WTC11 (cell line): ENCODE data around the gene CHCHD1. TPM values are rescaled to one million over a fixed set of nuclear protein-coding genes. Genes with fewer than 3 reads are reported as not detected.

ENCODE experiments used
- ATAC-seq: fragments of 200-7000 bp; cut with Tn5 transposase; 2 replicates; pipeline ENCODE4 v1.10.0; 2021; ENCODE audit warnings: mild to moderate bottlenecking, moderate library complexity
- CTCF ChIA-PET: fragments of 300-600 bp; sonication (Branson Sonifier 250); formaldehyde crosslinking; loops from one replicate; lab custom pipeline; 2021; ENCODE audit warnings: antibody characterized with exemption; lab: Charles Lee
- POLR2A ChIA-PET: fragments of 350-600 bp; sonication (Branson Sonifier 250); formaldehyde crosslinking; loops from one replicate; lab custom pipeline; 2021; ENCODE audit warnings: antibody characterized with exemption; lab: Charles Lee
- DNase-seq: peaks from one replicate; pipeline ENCODE4 v3.0.0; 2021; ENCODE audit warnings: low spot score
- H3K27ac Mint-ChIP-seq: 2 replicates; pipeline ENCODE4 v1.8.0; 2021; ENCODE audit warnings: mixed read lengths
- H3K27me3 Mint-ChIP-seq: 2 replicates; pipeline ENCODE4 v1.8.0; 2021; ENCODE audit warnings: low read depth, mild to moderate bottlenecking, moderate library complexity, mixed read lengths
- H3K36me3 Mint-ChIP-seq: 2 replicates; pipeline ENCODE4 v1.8.0; 2021; ENCODE audit warnings: mixed read lengths
- H3K4me1 Mint-ChIP-seq: 2 replicates; pipeline ENCODE4 v1.8.0; 2022; ENCODE audit warnings: mixed read lengths
- H3K4me3 Mint-ChIP-seq: 2 replicates; pipeline ENCODE4 v1.8.0; 2021; ENCODE audit warnings: mild to moderate bottlenecking, moderate library complexity, mixed read lengths
- H3K9me3 Mint-ChIP-seq: 2 replicates; pipeline ENCODE4 v1.8.0; 2021; ENCODE audit warnings: mixed read lengths
- ATF1 ChIP-seq: sonication (generic); formaldehyde crosslinking; IDR thresholded peaks from 2 replicates; pipeline ENCODE4 v1.8.1; 2023; ENCODE audit warnings: mild to moderate bottlenecking, moderate library complexity, missing genetic modification reagents
- ESRRA ChIP-seq: sonication (generic); formaldehyde crosslinking; IDR thresholded peaks from 2 replicates; pipeline ENCODE4 v1.8.1; 2022; ENCODE audit warnings: mild to moderate bottlenecking, missing genetic modification reagents, borderline replicate concordance
- FOXP1 ChIP-seq: sonication (generic); formaldehyde crosslinking; IDR thresholded peaks from 2 replicates; pipeline ENCODE4 v1.8.0; 2022; ENCODE audit warnings: missing genetic modification reagents, mild to moderate bottlenecking, moderate library complexity, borderline replicate concordance
- MXD4 ChIP-seq: fragments of 250-450 bp; sonication (Bioruptor Pico); IDR thresholded peaks from 2 replicates; pipeline ENCODE4 v1.8.0; 2021; ENCODE audit warnings: mild to moderate bottlenecking, moderate library complexity, borderline replicate concordance
- NFYB ChIP-seq: sonication (generic); formaldehyde crosslinking; conservative IDR thresholded peaks from 2 replicates; pipeline ENCODE4 v1.8.0; 2022; ENCODE audit warnings: low read depth, missing genetic modification reagents
- NR1H2 ChIP-seq: sonication (generic); formaldehyde crosslinking; IDR thresholded peaks from 2 replicates; pipeline ENCODE4 v1.9.0; 2021; ENCODE audit warnings: mild to moderate bottlenecking, moderate library complexity, missing genetic modification reagents
- NR3C1 ChIP-seq: sonication (generic); formaldehyde crosslinking; conservative IDR thresholded peaks from 2 replicates; pipeline ENCODE4 v1.8.1; 2023; ENCODE audit warnings: low read depth, mild to moderate bottlenecking, missing genetic modification reagents
- PRRX2 ChIP-seq: fragments of 250-450 bp; sonication (Bioruptor Pico); IDR thresholded peaks from 2 replicates; pipeline ENCODE4 v1.8.0; 2021; ENCODE audit warnings: mild to moderate bottlenecking
- SP1 ChIP-seq: sonication (generic); formaldehyde crosslinking; conservative IDR thresholded peaks from 2 replicates; pipeline ENCODE4 v1.8.1; 2022; ENCODE audit warnings: missing genetic modification reagents
- TCF7 ChIP-seq: sonication (generic); formaldehyde crosslinking; IDR thresholded peaks from 2 replicates; pipeline ENCODE4 v1.8.0; 2022; ENCODE audit warnings: mild to moderate bottlenecking, low read depth, missing genetic modification reagents, moderate library complexity
- TP53 ChIP-seq: sonication (generic); formaldehyde crosslinking; IDR thresholded peaks from 2 replicates; pipeline ENCODE4 v1.8.1; 2023; ENCODE audit warnings: mild to moderate bottlenecking, missing genetic modification reagents
- ZBTB21 ChIP-seq: sonication (generic); formaldehyde crosslinking; IDR thresholded peaks from 2 replicates; pipeline ENCODE4 v1.8.1; 2023; ENCODE audit warnings: mild to moderate bottlenecking, missing genetic modification reagents, borderline replicate concordance
- ZNF671 ChIP-seq: fragments of 250-450 bp; sonication (Bioruptor Pico); IDR thresholded peaks from 2 replicates; pipeline ENCODE4 v1.8.0; 2021; ENCODE audit warnings: mild to moderate bottlenecking
- total RNA-seq: library from RNA; stranded (reverse); gene quantifications from 3 replicates; pipeline ENCODE4 v1.2.3, GENCODE V29; 2021
- TF ChIP-seq, protein P1 (sequence below): sonication (generic); formaldehyde crosslinking; IDR thresholded peaks from 2 replicates; pipeline ENCODE4 v1.8.0; 2023; ENCODE audit warnings: mild to moderate bottlenecking, missing genetic modification reagents
- TF ChIP-seq, protein P2 (sequence below): fragments of 250-450 bp; sonication (Bioruptor Pico); IDR thresholded peaks from 2 replicates; pipeline ENCODE4 v1.9.0; 2021; ENCODE audit warnings: mild to moderate bottlenecking
- TF ChIP-seq, protein P3 (sequence below): sonication (generic); formaldehyde crosslinking; IDR thresholded peaks from 2 replicates; pipeline ENCODE4 v1.8.0; 2023; ENCODE audit warnings: missing genetic modification reagents
- TF ChIP-seq, protein P4 (sequence below): fragments of 250-450 bp; sonication (Bioruptor Pico); IDR thresholded peaks from 2 replicates; pipeline ENCODE4 v1.8.0; 2021; ENCODE audit warnings: mild to moderate bottlenecking
- TF ChIP-seq, protein P5 (sequence below): sonication (generic); formaldehyde crosslinking; IDR thresholded peaks from 2 replicates; pipeline ENCODE4 v1.8.0; 2022; ENCODE audit warnings: mild to moderate bottlenecking, missing genetic modification reagents

CHCHD1 gene
- total RNA-seq, 1 experiment from 2014 or later = 45.9 TPM

DNA sequence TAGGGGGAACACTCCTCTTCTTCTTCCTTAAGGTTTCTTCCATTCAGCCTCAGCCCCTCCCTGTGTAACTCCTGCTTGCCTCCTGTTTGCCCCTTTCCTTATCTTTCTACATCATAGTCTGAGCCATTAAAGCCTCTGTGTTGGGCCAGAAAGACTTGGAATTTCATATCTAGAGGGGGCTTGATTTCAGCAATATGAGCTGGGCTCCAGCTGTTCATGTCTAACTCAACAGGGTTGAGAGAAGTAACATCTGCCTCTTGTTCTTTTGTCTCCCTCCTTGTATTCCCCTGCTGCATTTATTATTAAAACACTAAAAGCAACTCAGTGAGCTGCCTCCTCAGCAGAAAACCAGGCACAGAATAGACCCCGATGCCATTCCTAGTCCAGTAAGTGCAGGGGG lies 20.1 kb upstream of the CHCHD1 start (continued):
- TF ChIP-seq, protein P1, sequence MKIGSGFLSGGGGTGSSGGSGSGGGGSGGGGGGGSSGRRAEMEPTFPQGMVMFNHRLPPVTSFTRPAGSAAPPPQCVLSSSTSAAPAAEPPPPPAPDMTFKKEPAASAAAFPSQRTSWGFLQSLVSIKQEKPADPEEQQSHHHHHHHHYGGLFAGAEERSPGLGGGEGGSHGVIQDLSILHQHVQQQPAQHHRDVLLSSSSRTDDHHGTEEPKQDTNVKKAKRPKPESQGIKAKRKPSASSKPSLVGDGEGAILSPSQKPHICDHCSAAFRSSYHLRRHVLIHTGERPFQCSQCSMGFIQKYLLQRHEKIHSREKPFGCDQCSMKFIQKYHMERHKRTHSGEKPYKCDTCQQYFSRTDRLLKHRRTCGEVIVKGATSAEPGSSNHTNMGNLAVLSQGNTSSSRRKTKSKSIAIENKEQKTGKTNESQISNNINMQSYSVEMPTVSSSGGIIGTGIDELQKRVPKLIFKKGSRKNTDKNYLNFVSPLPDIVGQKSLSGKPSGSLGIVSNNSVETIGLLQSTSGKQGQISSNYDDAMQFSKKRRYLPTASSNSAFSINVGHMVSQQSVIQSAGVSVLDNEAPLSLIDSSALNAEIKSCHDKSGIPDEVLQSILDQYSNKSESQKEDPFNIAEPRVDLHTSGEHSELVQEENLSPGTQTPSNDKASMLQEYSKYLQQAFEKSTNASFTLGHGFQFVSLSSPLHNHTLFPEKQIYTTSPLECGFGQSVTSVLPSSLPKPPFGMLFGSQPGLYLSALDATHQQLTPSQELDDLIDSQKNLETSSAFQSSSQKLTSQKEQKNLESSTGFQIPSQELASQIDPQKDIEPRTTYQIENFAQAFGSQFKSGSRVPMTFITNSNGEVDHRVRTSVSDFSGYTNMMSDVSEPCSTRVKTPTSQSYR (CRISPR knock-in tag) = no peak
- no peak for TF ChIP-seq NR3C1 (CRISPR knock-in tag)
- no peak for TF ChIP-seq PRRX2 (CRISPR knock-in tag)
- TF ChIP-seq ATF1 (CRISPR knock-in tag) = no peak
- no peak for TF ChIP-seq NFYB
- TF ChIP-seq FOXP1 (CRISPR knock-in tag) = no peak
- no peak for TF ChIP-seq MXD4
- TF ChIP-seq NR1H2 (CRISPR knock-in tag) = no peak
- TF ChIP-seq ZNF671 = no peak

DNA sequence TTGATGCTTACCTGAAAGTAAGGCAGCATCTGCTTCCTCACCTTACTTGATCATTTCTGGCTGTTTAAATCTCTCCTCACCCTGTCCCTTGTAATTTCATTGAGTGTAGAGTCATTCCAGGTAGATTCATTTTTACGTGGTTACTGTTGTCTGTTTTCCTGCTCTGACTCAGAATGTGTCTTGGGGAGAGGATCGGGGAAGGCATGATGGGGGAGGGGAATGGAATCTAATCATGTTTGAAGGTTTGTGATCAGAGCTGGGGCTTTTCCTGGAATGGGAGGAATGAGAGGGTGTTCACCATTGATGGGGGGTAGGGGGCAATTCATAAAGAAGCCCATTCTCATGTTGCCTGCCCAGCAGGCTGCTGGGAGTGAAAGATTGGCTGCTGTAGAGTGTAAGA lies 18.9 kb upstream of the CHCHD1 start:
- H3K27me3 Mint-ChIP-seq = no peaks in the 10 kb centered on the region
- no peaks in the 10 kb centered on the region for H3K4me1 Mint-ChIP-seq
- no peak overlapping the region for H3K27ac Mint-ChIP-seq
- TF ChIP-seq ZBTB21 = no peak
- TF ChIP-seq, protein P2, sequence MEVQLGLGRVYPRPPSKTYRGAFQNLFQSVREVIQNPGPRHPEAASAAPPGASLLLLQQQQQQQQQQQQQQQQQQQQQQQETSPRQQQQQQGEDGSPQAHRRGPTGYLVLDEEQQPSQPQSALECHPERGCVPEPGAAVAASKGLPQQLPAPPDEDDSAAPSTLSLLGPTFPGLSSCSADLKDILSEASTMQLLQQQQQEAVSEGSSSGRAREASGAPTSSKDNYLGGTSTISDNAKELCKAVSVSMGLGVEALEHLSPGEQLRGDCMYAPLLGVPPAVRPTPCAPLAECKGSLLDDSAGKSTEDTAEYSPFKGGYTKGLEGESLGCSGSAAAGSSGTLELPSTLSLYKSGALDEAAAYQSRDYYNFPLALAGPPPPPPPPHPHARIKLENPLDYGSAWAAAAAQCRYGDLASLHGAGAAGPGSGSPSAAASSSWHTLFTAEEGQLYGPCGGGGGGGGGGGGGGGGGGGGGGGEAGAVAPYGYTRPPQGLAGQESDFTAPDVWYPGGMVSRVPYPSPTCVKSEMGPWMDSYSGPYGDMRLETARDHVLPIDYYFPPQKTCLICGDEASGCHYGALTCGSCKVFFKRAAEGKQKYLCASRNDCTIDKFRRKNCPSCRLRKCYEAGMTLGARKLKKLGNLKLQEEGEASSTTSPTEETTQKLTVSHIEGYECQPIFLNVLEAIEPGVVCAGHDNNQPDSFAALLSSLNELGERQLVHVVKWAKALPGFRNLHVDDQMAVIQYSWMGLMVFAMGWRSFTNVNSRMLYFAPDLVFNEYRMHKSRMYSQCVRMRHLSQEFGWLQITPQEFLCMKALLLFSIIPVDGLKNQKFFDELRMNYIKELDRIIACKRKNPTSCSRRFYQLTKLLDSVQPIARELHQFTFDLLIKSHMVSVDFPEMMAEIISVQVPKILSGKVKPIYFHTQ = no peak
- TF ChIP-seq, all 79 proteins: peak for 0
- no peak for ATAC-seq
- H3K4me3 Mint-ChIP-seq = no peak overlapping the region
- peaks cover 54% of the 10 kb centered on the region for H3K36me3 Mint-ChIP-seq
- CTCF ChIA-PET = interaction anchor here (0.6 to 0.8 kb wide), 2 partner anchors 98 to 104 kb away, joined by 3 to 4 read pairs; no protein-coding TSS in a partner anchor
- POLR2A ChIA-PET = no interaction called here
- H3K9me3 Mint-ChIP-seq = no peaks in the 10 kb centered on the region
- no peak for DNase-seq

DNA sequence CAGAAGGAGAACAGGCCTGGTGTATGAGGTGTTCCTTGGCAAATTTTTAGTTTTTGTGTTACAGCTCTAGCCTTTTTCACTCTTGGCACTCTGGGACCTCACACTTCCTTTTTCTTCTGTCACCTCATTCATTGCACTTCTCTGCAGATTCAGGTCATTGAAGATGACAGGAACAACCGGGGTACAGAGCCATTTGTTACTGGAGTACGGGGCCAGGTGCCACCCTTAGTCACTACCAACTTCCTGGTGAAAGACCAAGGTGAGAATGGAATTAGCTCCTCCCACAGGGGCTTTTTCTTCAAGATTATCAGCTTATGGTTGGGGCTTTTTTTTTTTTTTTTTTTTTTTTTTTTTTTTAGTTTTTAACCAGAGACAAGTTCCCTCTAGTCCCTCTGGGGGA lies 18.5 kb upstream of the CHCHD1 start:
- no peak for ATAC-seq

More for the DNA sequence above, 18.5 kb upstream of the CHCHD1 start:
- Mint-ChIP-seq H3K9me3 (no peaks in the 10 kb centered on the region), H3K36me3 (peaks cover 57% of the 10 kb centered on the region), H3K27ac (no peak overlapping the region), H3K27me3 (no peaks in the 10 kb centered on the region), H3K4me1 (no peaks in the 10 kb centered on the region), H3K4me3 (no peak overlapping the region)
- POLR2A ChIA-PET = interaction anchor here (0.7 to 0.9 kb wide), 2 partner anchors 10 to 23 kb away, joined by 3 to 5 read pairs; no protein-coding TSS in a partner anchor
- CTCF ChIA-PET = interaction anchor here (0.6 to 0.8 kb wide), 2 partner anchors 99 to 104 kb away, joined by 3 to 4 read pairs; no protein-coding TSS in a partner anchor
- TF ChIP-seq, protein P3, sequence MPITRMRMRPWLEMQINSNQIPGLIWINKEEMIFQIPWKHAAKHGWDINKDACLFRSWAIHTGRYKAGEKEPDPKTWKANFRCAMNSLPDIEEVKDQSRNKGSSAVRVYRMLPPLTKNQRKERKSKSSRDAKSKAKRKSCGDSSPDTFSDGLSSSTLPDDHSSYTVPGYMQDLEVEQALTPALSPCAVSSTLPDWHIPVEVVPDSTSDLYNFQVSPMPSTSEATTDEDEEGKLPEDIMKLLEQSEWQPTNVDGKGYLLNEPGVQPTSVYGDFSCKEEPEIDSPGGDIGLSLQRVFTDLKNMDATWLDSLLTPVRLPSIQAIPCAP (CRISPR knock-in tag) = no peak
- TF ChIP-seq ESRRA (CRISPR knock-in tag) (no peak), SP1 (no peak), FOXP1 (CRISPR knock-in tag) (no peak), ZNF671 (no peak), ZBTB21 (no peak), TCF7 (CRISPR knock-in tag) (no peak), TP53 (CRISPR knock-in tag) (no peak)
- TF ChIP-seq, protein P4, sequence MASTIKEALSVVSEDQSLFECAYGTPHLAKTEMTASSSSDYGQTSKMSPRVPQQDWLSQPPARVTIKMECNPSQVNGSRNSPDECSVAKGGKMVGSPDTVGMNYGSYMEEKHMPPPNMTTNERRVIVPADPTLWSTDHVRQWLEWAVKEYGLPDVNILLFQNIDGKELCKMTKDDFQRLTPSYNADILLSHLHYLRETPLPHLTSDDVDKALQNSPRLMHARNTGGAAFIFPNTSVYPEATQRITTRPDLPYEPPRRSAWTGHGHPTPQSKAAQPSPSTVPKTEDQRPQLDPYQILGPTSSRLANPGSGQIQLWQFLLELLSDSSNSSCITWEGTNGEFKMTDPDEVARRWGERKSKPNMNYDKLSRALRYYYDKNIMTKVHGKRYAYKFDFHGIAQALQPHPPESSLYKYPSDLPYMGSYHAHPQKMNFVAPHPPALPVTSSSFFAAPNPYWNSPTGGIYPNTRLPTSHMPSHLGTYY (CRISPR knock-in tag) = no peak
- TF ChIP-seq, protein P5, sequence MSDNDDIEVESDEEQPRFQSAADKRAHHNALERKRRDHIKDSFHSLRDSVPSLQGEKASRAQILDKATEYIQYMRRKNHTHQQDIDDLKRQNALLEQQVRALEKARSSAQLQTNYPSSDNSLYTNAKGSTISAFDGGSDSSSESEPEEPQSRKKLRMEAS (CRISPR knock-in tag) = no peak
- DNase-seq = no peak
